ENCODE data around the gene INPP5J.

DNA sequence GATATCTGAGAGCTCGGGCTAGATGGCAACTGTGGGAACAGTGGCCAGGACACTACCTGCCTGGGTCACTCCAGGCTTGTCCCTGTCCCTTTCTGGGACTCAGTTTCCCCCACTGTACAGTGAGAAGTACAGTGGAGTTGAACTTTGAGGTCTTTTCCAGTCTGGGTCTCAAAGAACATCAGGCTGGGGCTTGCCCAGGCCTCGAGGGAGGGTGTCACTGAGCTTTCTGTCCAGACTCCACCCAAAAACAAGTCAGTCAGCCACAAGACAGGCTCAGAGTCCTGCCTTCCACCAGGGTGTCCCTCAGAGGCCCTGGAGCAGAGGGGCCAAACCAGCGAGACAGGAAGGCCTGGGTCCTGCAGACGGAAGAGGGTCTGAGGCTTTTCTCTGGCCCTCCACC lies 19.5 kb downstream of the INPP5J start:
- TF ChIP-seq, protein P1, sequence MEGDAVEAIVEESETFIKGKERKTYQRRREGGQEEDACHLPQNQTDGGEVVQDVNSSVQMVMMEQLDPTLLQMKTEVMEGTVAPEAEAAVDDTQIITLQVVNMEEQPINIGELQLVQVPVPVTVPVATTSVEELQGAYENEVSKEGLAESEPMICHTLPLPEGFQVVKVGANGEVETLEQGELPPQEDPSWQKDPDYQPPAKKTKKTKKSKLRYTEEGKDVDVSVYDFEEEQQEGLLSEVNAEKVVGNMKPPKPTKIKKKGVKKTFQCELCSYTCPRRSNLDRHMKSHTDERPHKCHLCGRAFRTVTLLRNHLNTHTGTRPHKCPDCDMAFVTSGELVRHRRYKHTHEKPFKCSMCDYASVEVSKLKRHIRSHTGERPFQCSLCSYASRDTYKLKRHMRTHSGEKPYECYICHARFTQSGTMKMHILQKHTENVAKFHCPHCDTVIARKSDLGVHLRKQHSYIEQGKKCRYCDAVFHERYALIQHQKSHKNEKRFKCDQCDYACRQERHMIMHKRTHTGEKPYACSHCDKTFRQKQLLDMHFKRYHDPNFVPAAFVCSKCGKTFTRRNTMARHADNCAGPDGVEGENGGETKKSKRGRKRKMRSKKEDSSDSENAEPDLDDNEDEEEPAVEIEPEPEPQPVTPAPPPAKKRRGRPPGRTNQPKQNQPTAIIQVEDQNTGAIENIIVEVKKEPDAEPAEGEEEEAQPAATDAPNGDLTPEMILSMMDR (IDR thresholded peaks at IDR 0.05) = no peak
- no peak for TF ChIP-seq EP300 (IDR thresholded peaks at IDR 0.05)

Measured in ovary (tissue), 3 donors.